Muscle of back (tissue), 11 donors: ENCODE data around the gene EPHA2. TPM values are rescaled to one million over a fixed set of nuclear protein-coding genes. Genes with fewer than 3 reads are reported as not detected.

Source experiments
- DNase-seq, 3 donors: peaks; one replicate each; pipeline versions ENCODE4 v3.0.0 to v3.0.0-alpha.2; 2013
- polyA plus RNA-seq, 10 donors: library from polyadenylated mRNA; unstranded; fragments of 120-200 nt; gene quantifications; one replicate each; pipeline ENCODE4 v1.2.1, GENCODE V29; 2013; ENCODE audit not compliant: insufficient read length in 10 of 10

Gene EPHA2
- polyA plus RNA-seq, 10 donors, result 5.6 to 9.2 (median 7.0) TPM

- no peak for DNase-seq
These were observed 28.9 kb upstream of the EPHA2 start for GRCh38 chr1:16184557-16185303.

GRCh38 chr1:16183765-16184556 lies 28.1 kb upstream of the EPHA2 start:
- DNase-seq, result no peak

DNA sequence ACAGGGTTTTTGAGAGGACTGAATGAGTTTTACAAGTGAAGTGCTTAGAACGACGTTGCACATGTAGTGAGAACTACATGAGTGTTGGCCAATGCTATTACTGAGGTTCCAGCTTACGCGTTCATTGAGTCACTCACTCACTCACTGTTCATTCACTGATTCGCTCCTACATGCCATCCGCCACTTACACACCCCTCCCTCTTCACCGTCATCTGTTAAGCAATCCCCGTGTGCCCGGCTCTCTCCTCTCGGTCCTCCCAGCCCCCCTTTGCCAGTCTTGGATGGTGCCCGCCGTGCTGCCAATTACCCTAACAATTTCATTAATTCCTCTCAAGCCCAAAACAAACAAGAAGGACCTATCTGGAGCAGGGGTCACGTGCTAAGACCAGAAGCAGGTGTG lies 27.3 kb upstream of the EPHA2 start:
- no peak for DNase-seq

DNA sequence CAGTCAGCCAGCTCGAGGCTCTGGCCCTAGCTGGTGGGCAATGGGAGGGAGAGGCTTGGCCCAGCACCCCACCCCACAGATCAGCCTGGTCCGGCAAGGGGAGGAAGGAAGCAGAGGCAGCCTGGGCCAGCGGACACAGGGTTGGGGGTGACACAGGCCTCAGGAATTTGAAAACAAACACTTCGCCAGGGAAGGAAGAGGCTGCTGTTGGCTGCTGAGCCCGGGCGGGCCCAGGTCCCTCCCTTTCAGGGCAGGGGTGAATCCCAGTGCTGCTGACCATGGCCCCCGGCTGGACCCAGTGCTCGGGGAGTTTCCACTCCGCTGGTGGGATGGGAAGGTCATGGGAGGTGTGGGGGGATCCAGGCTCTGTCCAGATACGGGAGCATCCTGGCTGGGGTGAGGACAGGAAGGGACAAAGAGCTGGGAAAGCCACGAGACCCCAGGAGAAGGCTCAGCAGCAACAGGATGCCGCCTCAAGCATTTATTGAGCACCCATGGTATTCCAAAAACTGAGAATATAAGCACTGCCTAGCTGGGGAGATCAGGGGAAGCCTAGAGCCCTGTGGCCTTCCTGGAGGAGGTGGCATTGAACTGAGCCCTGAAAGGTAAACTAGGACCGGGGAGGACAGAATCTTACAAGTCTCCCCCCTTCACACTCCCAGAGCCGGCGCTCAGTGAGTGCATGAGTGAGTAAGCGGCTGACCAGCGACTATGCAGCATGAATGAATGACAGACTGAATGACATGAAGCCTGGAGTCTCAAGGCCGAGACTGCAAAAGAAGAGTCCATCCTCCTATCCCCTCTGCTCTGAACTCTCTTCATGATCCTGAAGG lies 26.2 kb upstream of the EPHA2 start:
- peak; percentile 85 to 95 (median 87) for DNase-seq

DNA sequence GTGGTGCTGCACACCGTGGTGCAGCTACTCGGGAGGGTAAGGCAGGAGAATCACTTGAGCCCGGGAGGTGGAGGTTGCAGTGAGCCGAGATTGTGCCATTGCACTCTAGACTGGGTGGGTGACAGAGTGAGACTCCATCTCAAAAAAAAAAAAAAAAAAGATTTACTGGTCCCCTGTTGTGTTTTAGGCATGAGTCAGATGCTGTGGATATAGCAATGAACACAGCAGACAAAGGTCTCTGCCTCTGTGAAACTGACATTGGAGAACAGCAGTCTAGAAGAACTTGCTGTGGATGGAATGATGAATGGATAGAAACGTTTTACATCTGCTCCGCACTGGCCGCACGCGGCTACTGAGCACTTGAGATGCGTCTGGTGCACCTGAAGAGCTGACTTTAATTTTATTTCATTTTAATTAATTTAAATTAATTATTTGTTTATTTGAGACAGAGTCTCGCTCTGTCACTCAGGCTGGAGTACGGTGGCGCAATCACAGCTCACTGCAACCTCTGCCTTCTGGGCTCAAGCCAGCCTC lies 24.5 kb upstream of the EPHA2 start:
- DNase-seq, result no peak

GRCh38 chr1:16178596-16179497 lies 23.0 kb upstream of the EPHA2 start:
- no peak for DNase-seq

- DNase-seq, result no peak
These were observed 21.4 kb upstream of the EPHA2 start for GRCh38 chr1:16177306-16177705.

DNA sequence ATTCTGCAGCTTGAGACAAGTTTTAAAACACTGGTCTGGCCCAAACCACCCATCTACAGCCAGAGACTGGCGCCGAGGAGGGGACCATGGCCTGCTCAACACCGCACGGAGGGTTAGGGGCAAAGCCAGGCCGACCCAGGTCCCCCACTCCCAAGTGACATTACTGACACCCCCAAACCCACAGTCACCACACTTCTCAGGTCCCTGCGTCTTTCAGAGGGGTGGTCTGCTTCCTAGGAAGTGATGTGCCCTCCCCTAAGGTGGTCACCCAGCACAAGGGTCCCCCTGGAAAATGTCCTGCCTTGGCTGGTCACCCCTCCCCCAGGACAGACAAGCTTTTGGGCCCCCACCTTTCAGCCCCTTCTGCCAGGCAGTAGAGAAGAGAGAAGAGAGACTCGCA lies 20.8 kb upstream of the EPHA2 start:
- no peak for DNase-seq

DNA sequence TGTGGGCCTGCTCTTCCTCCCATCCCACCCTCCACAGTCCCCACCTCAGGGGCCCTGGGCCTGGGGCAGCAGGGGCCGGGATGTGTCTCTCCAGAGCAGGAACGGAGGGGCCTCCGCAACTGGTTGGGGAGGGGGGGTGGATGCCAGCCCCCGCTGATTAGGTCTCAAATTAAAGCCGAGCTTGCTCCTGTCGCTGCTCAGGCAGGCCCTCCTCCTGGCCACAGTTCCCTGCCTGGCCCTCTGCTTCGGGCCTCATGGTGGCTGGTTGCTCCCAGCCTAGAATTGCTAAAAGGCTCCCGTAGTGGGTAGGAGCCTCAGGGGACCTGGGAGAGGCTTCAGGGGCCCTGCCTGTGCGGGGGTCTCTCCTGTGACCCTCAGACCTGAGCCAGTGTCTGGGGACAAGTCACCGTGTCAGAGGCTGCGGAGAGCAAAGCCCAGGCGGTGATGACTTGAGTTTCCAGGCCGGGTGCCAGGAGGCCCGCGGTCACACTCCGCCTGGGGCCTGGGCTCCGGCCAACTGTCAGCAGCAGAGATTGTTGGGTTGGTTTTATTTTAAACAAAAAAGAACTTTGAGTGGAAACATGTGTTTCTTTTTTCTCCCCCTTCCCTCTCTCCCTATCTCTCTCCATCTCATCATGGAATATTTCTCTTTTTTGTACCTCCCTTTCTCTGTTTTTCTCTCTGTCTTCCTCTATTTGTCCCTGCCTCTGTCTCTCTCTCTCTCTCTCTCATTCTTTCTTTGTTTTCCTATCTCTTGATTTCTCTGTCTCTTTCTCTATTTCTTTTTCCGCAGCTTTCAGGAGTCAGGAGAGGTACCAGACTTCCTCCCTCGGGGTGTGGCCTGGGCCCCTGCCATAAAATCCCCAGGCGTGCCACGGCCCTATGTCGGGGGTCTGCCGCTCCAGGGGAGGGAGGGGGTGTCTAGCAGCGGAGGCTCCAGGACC lies 20.0 kb upstream of the EPHA2 start:
- DNase-seq, result peak; percentile 92 to 97 (median 95)

- DNase-seq, result peak in 1 of 3 donors; percentile 72
These were observed 19.2 kb upstream of the EPHA2 start for GRCh38 chr1:16174886-16175598.

DNA sequence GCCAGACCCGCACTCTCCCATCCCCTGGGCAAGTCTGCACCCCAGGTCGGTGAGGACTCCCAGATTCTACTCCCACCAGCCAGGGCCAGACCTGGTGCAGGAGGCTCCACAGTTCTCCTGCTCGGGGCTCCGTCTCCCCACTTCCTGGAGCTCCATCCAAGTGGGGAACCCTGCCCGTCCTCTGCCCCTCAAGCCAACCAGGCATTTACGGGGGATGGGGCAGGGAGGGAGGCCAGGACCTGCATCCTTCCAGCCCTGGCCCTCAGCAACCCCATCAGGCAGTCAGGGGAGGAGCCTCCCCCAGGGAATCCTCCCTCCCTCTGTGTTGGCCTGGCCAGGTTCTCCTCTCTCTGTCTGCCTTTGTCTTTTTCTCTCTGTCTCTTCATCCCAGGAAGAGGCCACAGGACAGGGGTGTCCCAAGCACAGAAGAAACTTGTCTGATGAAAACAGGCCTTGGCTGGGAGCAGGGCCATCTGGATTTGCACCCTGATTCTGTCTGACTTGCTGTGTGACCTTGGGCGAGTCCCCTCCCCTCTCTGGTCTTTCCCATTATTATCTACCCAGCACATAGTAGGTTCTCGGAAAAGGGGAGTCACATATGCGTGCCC lies 18.5 kb upstream of the EPHA2 start:
- DNase-seq, result peak in 1 of 3 donors; percentile 65

- no peak for DNase-seq
These were observed 17.8 kb upstream of the EPHA2 start for GRCh38 chr1:16173447-16174260.

- no peak for DNase-seq
These were observed 17.1 kb upstream of the EPHA2 start for GRCh38 chr1:16172964-16173446.

GRCh38 chr1:16172218-16172830 lies 16.5 kb upstream of the EPHA2 start:
- no peak for DNase-seq

DNA sequence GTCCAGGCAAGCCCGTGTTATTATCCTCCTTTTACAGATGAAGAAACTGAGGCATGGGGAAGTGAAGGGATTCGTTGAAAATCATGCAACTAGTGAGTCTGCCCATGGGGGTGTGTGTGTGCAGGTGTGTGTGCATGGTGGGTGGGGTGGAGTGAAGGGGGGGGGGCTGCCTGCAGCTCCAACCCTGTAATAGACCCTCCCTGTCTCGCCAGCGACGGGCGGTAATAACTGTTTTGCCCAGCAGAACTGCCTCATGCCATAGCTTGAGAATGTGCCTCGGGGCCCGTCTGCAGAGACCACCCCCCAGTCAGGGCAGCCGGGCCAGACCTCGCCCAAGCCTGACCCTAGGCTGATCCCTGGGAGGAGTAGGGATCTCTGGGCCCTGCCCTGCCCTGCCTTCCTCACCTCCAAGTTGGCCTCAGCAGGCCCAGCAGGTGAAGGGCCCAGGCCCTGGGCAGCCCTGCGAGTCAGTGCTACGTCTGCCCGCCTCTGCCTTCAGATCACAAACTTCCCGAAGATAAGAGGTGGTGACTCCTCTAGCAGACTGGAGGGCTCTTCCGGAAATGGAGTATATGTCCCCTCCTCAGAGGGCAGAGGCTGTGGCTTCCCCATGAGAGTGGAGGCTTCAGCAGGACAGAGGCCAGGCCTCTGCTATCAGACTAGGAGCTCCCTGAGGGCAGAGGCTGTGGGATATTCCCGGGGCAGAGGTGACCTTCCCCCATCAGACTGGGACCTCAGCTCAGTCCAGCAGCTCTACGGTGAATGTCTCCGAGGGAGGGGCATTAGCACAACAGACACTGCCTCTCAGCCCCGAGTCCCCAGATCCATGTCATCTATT lies 15.7 kb upstream of the EPHA2 start:
- no peak for DNase-seq

GRCh38 chr1:16170283-16170673 lies 14.4 kb upstream of the EPHA2 start:
- no peak for DNase-seq
